GM21423 (cell line): ENCODE data around the gene OR4L1.
"Not testable (repeated sequence)": the region's sequence is repeated elsewhere in the genome, so short reads cannot be mapped to it uniquely, and the experiment has no call there.

Experiments
- ATAC-seq: cut with Tn5 transposase; IDR thresholded peaks from one replicate; pipeline ENCODE4 v1.9.1; 2021; ENCODE audit warnings: mild to moderate bottlenecking, moderate library complexity; ENCODE audit not compliant: unreplicated experiment

Gene OR4L1, protein sequence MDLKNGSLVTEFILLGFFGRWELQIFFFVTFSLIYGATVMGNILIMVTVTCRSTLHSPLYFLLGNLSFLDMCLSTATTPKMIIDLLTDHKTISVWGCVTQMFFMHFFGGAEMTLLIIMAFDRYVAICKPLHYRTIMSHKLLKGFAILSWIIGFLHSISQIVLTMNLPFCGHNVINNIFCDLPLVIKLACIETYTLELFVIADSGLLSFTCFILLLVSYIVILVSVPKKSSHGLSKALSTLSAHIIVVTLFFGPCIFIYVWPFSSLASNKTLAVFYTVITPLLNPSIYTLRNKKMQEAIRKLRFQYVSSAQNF

DNA sequence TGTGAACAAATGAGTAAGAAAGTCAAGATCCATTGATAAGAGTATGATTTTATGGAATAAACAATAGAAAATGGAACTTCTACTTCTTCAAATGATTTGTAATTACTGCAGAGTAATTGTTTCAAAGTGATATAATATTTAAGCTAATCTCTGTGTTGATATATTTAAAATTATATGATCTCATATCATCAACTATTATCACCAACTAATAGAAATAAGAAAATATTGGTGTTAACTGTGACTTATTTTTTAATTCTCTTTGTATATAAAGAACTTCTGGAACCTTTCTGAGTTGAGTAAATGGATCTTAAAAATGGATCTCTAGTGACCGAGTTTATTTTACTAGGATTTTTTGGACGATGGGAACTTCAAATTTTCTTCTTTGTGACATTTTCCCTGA is at the start of gene OR4L1:
Gene OR4L1, plus strand, starts transcription at position 301 of the 400 bp plus-strand sequence. Its CDS starts 0 bp downstream, at position 301.
- no peak for ATAC-seq

DNA sequence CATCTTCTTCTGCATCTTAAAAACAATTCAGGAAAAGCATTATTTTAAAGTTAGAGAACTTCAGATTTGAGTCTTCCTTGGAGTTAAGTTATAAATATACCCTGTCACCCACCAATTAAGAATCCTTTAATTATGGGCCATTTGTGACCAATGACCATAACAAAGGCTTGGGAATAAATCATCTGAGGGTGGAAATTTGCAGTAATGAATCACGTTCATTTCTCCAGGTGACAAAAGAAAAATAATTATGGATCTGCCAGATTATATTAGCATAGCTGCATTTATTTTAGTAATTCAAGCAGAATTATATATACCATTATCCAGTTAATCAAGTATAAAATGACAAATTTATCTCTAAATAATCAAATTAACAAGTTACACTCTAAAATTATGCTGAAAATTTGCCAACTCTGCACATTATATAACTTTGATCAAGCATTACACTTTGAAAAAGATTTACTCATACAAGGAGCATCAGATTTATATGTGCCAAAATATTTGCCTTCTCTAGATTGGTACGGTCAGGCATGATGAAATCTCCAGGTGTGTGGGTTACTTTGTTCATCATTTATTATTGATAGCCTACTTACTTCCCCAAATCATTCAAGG is 40.5 kb upstream of the OR4L1 start, which contains the start of gene OR4K14:
Gene OR4K14, minus strand, starts transcription at position 51 of the 609 bp plus-strand sequence. CDS start 4,114 bp downstream, outside the sequence.
- no peak for ATAC-seq

DNA sequence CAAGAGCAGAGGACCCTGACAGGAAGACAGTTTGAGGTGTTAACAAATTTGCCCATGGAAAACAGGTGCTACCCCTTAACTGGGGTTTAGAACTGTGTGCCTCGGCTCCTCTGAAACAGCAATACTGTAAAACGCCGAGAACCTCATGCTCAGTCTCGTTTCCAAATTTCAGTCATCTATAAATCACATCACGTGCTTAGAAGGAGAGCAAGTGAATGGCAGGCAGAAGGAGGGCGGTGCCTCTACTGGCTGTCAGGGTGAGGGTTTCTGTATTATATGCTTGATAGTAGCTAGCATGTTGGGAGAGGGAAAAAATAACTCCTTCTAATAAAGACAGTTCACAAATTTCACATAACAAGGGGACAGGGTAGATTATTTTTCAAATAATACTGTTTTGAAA is 28.8 kb upstream of the OR4L1 start:
- no peak for ATAC-seq

GRCh38 chr14:20035449-20035848 is 24.4 kb upstream of the OR4L1 start:
- no peak for ATAC-seq

DNA sequence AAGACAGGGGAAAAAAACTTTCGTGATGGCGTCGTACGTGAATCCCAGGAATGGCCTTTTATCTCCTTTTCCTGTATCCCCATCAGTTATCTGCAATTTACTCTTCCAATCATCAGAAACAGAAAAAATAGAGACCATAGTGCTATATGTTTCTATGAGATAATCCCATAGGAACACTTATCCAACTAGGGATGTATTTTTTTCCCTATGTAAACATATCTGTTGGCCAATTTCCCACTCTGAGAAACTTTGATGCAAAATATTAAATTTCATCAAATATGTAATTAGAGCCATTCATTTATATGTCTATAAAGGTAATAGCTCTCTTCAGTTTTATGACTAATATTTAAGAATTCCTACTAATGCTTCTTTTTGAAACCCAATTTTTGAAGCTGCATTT is 23.9 kb upstream of the OR4L1 start, which contains the start of gene OR4K13:
Gene OR4K13, minus strand, starts transcription at position 101 of the 400 bp plus-strand sequence. CDS start 1,280 bp downstream, outside the sequence.
- no peak for ATAC-seq

- ATAC-seq = no peak
These were observed 15.6 kb upstream of the OR4L1 start for GRCh38 chr14:20044243-20044642.

DNA sequence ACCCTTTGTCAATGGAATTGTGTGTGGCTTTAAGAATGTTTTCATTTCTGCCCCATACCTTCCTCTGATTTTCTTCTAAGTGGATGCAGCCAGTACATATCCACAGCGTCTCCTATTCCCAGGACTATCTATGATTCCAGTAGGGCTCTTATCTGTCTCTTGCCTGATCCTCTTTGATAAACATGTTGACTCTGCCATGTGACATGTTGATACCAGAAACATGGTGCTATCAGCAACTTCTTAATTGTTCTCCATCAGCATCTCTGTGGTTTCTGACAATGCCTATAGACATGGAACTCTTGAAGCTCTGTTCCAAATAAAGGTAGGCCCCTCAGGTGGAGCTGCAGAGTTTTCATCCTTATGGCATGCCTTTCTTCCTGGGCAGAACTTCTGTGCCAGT is 11.6 kb upstream of the OR4L1 start:
- no peak for ATAC-seq

DNA sequence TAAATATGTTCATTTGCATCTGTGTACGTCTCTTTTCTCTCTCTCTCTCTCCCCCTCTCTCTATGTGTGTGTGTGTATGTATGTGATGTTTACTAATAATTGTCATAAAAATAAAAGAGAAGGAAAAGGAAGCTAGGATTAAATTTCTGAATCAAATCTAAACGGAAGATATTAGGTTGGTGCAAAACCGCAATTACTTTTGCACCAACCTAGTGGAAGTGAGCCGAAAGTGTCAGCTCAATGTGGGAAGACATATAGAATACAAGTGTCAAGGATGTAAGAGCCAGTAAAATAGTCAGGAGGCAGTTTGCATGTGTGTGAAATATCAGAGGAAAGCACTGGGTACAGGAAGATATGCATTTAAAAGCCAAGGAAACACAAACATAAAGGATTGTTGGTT is 32.2 kb downstream of the OR4L1 start:
- ATAC-seq = no peak

GRCh38 chr14:20093442-20093841 is 33.6 kb downstream of the OR4L1 start:
- no peak for ATAC-seq

- not testable (repeated sequence) for ATAC-seq
These were observed 39.3 kb downstream of the OR4L1 start for GRCh38 chr14:20098926-20099770.

DNA sequence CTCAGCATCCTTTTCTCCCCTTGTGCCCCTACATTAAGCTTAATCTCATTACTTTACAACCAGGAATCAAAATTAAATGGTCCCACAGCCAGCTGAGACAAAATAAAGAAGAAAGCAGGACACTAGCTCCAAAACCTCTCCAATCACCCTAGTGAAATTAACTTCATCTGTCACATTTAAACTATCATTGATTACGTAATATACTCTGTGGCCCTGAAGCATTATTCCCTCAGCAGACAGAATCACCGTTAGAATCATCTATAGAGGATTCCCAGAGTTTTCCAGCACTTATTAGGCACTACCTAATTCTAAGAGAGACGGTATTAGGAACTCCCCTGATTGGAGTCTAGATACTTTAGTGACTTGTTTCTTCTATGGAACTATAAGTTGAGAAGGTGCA is 50.6 kb downstream of the OR4L1 start, which contains the start of gene OR4K17:
Gene OR4K17, plus strand, starts transcription at position 302 of the 400 bp plus-strand sequence. CDS start 6,761 bp downstream, outside the sequence.
- ATAC-seq = no peak
